IPS DF 4.7 (cell line): ENCODE data around the gene SRSF1.
"Not testable (repeated sequence)": the region's sequence is repeated elsewhere in the genome, so short reads cannot be mapped to it uniquely, and the experiment has no call there.

Experiments used
- DNase-seq: peaks from one replicate; pipeline ENCODE4 v3.0.0-alpha.2; 2013; ENCODE audit warnings: low spot score; ENCODE audit errors: extremely low read depth

SRSF1 gene, protein sequence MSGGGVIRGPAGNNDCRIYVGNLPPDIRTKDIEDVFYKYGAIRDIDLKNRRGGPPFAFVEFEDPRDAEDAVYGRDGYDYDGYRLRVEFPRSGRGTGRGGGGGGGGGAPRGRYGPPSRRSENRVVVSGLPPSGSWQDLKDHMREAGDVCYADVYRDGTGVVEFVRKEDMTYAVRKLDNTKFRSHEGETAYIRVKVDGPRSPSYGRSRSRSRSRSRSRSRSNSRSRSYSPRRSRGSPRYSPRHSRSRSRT

GRCh38 chr17:58006924-58007780 is at the start of gene SRSF1:
Gene SRSF1, minus strand, starts transcription at chr17:58007246. Its CDS starts 109 bp downstream, at chr17:58007137.
- DNase-seq: peak; percentile 96

- no peak for DNase-seq
These were observed 49.4 kb upstream of the SRSF1 start for GRCh38 chr17:58056476-58056875.

- DNase-seq: no peak
These were observed 47.6 kb upstream of the SRSF1 start for GRCh38 chr17:58054641-58055040.

DNA sequence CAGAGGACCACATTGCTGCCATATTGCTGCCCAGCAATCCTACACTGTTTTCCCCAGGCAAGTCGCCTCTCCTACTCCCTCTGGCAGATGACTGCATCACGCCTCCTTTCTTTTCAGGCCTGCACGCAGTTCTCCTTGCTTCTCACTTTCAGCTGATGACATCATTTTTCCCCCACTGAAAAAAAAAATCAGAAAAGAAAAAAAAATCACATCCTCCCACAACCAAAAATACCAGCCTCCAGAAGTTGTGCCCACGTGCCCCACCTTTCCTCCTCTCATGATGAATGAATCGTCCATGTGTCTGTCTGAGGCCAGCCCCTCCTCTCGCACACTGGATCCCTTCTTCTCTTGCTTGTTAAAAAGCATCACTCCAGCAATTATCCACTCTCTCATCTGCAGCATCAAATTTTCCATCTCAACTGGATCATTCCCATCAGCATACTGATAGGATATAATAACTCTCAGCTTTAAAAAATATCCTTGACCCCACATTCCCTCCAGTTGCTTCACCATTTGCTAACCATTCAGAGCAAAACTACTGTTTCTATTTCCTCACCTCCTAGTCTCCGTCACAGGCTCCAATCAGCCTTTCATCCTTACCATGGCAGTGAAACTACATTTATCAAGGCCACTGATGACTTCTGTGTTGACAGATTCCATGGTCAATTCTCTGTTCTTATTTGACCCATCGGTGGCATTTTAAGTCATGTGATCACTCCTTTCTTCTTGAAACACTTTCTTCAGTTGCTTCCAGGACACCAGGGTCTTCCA is 46.1 kb upstream of the SRSF1 start:
- no peak for DNase-seq

DNA sequence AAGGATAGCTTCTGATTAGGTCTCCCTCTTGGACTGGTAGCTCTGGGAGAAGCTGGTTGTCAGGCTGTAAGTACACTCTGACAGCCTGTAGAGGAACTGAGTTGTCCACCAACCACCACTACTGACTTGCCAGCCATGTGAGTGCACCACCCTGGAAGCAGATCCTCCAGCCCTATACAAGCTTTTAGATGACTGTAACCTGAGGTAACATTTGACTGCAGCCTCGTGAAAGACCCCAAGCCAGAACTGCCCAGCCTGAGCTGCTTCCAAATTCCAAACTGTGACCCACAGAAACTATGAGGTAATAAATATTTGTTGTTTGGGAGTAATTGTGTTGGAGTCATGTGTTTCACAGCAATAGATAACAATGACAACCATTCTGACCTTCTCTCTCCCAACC is 45.4 kb upstream of the SRSF1 start:
- DNase-seq: no peak

DNA sequence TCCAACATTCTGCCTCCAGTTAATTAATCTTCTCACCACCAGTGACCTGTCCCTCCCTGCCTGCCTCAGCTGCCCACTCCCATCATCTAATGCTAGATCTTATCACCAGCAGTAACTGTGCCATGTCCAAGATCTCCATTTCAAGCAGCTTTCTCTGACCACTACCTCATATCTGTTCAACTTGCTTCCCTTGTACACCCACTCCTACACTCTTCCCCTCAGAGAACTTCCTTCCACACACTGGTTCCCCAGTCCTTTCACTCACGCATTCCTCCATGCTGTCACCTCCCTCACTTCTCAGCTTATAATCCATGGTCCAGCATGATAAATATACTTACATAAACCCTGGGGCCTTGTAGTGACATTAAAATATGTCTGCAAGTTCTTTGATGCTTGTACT is 44.4 kb upstream of the SRSF1 start:
- DNase-seq: no peak

- no peak for DNase-seq
These were observed 43.9 kb upstream of the SRSF1 start for GRCh38 chr17:58050966-58051365.

DNA sequence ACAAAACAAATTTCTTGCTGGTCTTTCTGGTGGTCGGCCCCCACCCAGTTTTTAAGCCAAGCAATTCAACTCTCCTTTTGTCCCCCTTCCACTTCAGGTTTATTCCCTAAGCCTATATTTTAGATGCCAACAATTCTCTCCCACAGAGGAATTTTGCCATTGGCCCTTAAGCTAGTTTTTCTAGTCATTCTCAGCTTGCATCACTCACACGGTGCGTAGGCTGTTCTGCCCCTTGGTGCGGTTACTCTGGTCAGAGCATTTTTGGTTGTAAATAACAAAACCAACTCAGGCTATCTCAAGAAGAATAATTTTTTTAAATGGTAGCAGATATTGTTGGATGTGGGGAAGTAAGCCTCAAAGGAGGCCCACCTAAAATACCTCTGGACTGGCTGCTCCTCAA is 42.5 kb upstream of the SRSF1 start:
- DNase-seq: no peak

DNA sequence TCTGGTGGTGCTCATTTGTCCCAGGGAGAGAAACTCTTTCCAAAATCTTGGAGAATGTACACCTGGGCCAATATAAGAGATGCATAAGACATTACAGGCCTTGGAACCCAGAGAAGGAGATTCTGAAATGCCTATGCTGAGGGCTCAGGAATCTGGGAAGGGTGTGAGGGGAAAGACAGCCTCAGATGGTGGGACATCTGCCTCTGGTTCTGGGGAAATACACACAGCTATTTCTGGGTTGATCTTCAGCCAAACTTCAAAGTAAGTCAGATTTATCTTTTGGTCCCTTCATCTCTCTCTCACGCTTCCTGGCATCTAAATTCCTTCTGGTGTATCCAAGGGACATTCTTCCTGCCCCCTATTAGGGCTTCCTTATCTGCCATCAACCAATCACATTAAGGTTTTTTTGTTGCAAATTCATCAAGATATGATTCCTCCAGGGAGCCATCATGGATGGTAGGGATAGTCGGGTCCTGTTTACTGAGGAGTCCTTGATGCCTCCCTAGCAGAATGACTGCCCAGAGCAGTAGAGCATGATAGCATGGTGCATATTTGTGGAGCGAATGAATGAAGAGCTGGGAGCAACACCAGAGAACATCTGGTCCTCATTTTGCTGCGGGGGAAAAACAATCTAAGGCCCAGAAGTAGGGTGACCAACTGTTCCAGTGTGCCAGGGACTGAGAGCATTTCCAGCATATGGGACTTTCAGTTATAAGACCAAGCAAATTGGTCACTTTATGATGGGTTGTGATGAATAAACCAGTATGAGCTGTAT is 40.5 kb upstream of the SRSF1 start:
- no peak for DNase-seq

- no peak for DNase-seq
These were observed 39.4 kb upstream of the SRSF1 start for GRCh38 chr17:58046239-58047094.

DNA sequence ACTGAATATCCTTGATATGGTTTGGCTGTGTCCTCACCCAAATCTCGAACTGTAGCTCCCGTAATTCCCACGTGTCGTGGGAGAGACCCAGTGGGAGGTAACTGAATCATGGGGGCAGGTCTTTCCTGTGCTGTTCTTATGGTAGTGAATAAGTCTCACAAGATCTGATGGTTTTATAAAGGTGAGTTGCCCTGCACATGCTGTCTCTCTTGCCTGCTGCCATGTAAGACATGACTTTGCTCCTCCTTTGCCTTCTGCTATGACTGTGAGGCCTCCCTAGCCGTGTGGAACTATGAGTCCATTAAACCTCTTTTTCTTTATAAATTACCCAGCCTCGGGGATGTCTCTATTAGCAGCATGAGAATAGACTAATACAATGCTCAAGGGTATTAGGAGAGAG is 37.2 kb upstream of the SRSF1 start:
- not testable (repeated sequence) for DNase-seq

GRCh38 chr17:58043221-58044181 is 36.5 kb upstream of the SRSF1 start:
- no peak for DNase-seq

- no peak for DNase-seq
These were observed 34.1 kb upstream of the SRSF1 start for GRCh38 chr17:58041161-58041560.

GRCh38 chr17:58040386-58040785 is 33.3 kb upstream of the SRSF1 start:
- DNase-seq: no peak

DNA sequence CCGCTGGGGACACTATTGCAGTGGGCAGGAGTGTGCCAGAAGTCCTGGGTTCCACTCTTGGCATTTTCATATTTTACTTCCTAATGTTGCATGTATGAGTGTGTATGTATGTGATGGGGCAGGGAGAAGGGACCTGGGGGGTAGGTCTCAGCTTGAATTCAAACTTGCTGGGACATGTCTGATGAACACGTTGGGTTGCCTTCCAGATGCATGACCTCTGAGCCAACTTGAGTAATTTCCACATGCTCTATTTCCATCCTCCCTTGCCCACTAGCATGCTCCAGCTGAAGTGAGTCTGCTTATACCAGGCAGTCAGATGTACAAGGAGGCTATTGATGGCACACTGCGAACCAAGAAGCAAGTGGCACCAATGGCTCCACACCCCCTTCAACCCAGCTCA is 32.9 kb upstream of the SRSF1 start:
- DNase-seq: no peak

- no peak for DNase-seq
These were observed 25.8 kb upstream of the SRSF1 start for GRCh38 chr17:58032691-58033415.

DNA sequence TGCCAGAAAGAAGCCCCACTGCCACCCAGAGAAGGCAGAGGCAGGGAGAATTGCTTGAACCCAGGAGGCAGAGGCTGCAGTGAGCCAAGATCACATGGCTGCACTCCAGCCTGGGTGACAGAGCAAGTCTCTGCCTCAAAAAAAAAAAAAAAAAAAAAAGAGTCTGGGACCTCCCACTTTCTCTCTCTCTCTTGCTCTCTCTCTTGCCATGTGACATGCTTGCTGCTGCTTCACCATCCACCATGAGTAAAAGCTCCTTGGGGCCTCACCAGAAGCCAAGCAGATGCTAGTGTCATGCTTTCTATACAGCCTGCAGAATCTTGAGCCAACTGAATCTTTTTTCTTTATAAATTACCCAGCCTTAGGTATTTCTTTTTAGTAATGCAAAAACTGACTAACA is 21.5 kb upstream of the SRSF1 start:
- DNase-seq: no peak

DNA sequence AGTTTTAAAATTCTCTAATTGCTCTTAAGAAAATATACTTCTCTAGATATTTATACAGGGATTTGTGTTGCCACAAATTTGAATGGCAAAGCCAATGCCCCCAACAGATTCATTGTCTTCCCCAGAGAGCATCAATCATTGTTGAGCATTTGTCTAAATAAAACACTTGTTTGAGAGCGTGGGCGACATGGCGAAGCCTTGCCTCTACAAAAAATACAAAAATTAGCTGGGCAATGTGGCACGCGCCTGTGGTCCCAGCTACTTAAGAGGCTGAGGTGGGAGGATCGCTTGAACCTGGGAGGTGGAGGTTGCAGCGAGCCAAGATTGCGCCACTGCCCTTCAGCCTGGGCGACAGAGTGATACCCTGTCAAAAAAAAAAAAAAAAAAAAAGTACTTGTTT is 13.4 kb upstream of the SRSF1 start:
- DNase-seq: no peak

GRCh38 chr17:58019521-58019920 is 12.5 kb upstream of the SRSF1 start:
- no peak for DNase-seq
